OCI-LY1 (cell line): ENCODE data around the gene TRIM10.
A peak's percentile ranks its signal among the peaks of the same experiment; 100 is the strongest.

Source experiments
- H2AFZ ChIP-seq: fragments of 200-600 bp; sonication (generic), shearing (Covaris generic); 2 replicates; pipeline ENCODE4 v1.6.0; 2014; ENCODE audit warnings: antibody characterized with exemption, mild to moderate bottlenecking, low read length
- H3F3A ChIP-seq: fragments of 200-600 bp; sonication (generic), shearing (Covaris generic); 2 replicates; pipeline ENCODE4 v1.6.0; 2014; ENCODE audit warnings: mild to moderate bottlenecking, antibody characterized with exemption, low read length, moderate library complexity; ENCODE audit not compliant: insufficient read depth
- H3K27ac ChIP-seq: fragments of 200-600 bp; sonication (generic); 2 replicates; pipeline ENCODE4 v1.5.1; 2014; ENCODE audit warnings: low read length, mixed run types, mild to moderate bottlenecking, low read depth; ENCODE audit not compliant: poor library complexity, severe bottlenecking
- H3K27me3 ChIP-seq: fragments of 200-600 bp; sonication (generic); 2 replicates; pipeline ENCODE4 v1.6.0; 2014; ENCODE audit warnings: antibody characterized with exemption, mild to moderate bottlenecking, low read length, moderate library complexity; ENCODE audit not compliant: insufficient read depth
- H3K36me3 ChIP-seq: fragments of 200-600 bp; sonication (generic); 2 replicates; pipeline ENCODE4 v1.6.1; 2014; ENCODE audit warnings: mild to moderate bottlenecking, antibody characterized with exemption, low read length, moderate library complexity, mixed read lengths; ENCODE audit not compliant: insufficient read depth
- H3K4me1 ChIP-seq: fragments of 200-600 bp; sonication (generic); 2 replicates; pipeline ENCODE4 v1.5.1; 2014; ENCODE audit warnings: mild to moderate bottlenecking, low read length, moderate library complexity; ENCODE audit not compliant: insufficient read depth, severe bottlenecking
- H3K4me2 ChIP-seq: fragments of 200-600 bp; sonication (generic), shearing (Covaris generic); 2 replicates; pipeline ENCODE4 v1.6.1; 2014; ENCODE audit warnings: low read length
- H3K4me3 ChIP-seq: fragments of 200-600 bp; sonication (generic); 2 replicates; pipeline ENCODE4 v1.5.1; 2014; ENCODE audit warnings: low read length, low read depth, mild to moderate bottlenecking, mixed read lengths; ENCODE audit not compliant: poor library complexity, severe bottlenecking
- H3K79me2 ChIP-seq: fragments of 200-600 bp; shearing (Covaris generic); 2 replicates; pipeline ENCODE4 v1.6.1; 2016; ENCODE audit warnings: mixed run types, low read length, mixed read lengths; ENCODE audit not compliant: insufficient read depth
- H3K9ac ChIP-seq: fragments of 200-600 bp; sonication (generic), shearing (Covaris generic); 2 replicates; pipeline ENCODE4 v1.6.1; 2014; ENCODE audit warnings: mild to moderate bottlenecking, low read length, mixed read lengths
- H3K9me2 ChIP-seq: fragments of 200-600 bp; sonication (generic), shearing (Covaris generic); 2 replicates; pipeline ENCODE4 v1.6.1; 2014; ENCODE audit warnings: low read depth, mild to moderate bottlenecking, low read length, mixed read lengths
- H3K9me3 ChIP-seq: fragments of 200-600 bp; shearing (Covaris generic); 2 replicates; pipeline ENCODE4 v1.6.1; 2014; ENCODE audit warnings: low read length, mixed read lengths
- H4K20me1 ChIP-seq: fragments of 200-600 bp; sonication (generic), shearing (Covaris generic); 2 replicates; pipeline ENCODE4 v1.6.0; 2016; ENCODE audit warnings: mild to moderate bottlenecking, low read length; ENCODE audit not compliant: insufficient read depth
- EZH2 ChIP-seq: fragments of 200-600 bp; sonication (generic), shearing (Covaris generic); IDR thresholded peaks from 2 replicates; pipeline ENCODE4 v1.8.0; 2017; ENCODE audit warnings: borderline replicate concordance, mixed run types, mild to moderate bottlenecking, antibody characterized with exemption, low read length, moderate library complexity, mixed read lengths
- TF ChIP-seq, protein P1 (sequence below): fragments of 200-600 bp; sonication (generic), shearing (Covaris generic); IDR thresholded peaks from 2 replicates; pipeline ENCODE4 v1.5.1; 2017; ENCODE audit warnings: mild to moderate bottlenecking, antibody characterized with exemption, low read length, moderate library complexity, mixed read lengths

TRIM10 gene

DNA sequence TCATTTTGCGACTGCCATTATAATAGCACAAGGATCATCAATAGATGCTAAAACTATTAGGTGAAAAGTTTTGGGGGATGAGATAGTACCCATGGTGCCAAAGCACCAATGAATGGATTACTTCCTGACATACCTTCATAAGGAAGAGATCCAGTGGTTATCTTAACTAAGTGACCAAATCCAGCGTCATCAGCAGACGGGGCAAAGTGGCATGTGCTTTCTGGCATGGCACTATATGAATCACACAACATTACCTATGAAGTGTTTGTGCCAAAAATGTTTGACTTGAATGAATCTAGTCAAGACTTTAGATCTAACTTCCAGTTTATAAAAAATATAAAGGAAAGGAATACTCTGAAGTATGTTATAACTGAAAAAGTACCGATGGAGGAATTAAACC lies 41.4 kb upstream of the TRIM10 start:
- no peak overlapping the region for H3K9ac ChIP-seq
- no peaks in the 10 kb centered on the region for H3F3A ChIP-seq
- peaks cover 33% of the 10 kb centered on the region for H3K79me2 ChIP-seq
- H4K20me1 ChIP-seq: no peaks in the 10 kb centered on the region
- no peaks in the 10 kb centered on the region for H3K27me3 ChIP-seq
- H3K36me3 ChIP-seq: peaks cover 54% of the 10 kb centered on the region
- H3K4me1 ChIP-seq: peaks cover 43% of the 10 kb centered on the region
- TF ChIP-seq, protein P1, sequence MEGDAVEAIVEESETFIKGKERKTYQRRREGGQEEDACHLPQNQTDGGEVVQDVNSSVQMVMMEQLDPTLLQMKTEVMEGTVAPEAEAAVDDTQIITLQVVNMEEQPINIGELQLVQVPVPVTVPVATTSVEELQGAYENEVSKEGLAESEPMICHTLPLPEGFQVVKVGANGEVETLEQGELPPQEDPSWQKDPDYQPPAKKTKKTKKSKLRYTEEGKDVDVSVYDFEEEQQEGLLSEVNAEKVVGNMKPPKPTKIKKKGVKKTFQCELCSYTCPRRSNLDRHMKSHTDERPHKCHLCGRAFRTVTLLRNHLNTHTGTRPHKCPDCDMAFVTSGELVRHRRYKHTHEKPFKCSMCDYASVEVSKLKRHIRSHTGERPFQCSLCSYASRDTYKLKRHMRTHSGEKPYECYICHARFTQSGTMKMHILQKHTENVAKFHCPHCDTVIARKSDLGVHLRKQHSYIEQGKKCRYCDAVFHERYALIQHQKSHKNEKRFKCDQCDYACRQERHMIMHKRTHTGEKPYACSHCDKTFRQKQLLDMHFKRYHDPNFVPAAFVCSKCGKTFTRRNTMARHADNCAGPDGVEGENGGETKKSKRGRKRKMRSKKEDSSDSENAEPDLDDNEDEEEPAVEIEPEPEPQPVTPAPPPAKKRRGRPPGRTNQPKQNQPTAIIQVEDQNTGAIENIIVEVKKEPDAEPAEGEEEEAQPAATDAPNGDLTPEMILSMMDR: no peak
- TF ChIP-seq EZH2: no peak
- H3K9me3 ChIP-seq: no peaks in the 10 kb centered on the region
- no peak overlapping the region for H3K4me2 ChIP-seq
- H3K4me3 ChIP-seq: no peak overlapping the region
- H3K9me2 ChIP-seq: no peaks in the 10 kb centered on the region
- H3K27ac ChIP-seq: peak overlapping the region; percentile 29
- H2AFZ ChIP-seq: no peak overlapping the region

DNA sequence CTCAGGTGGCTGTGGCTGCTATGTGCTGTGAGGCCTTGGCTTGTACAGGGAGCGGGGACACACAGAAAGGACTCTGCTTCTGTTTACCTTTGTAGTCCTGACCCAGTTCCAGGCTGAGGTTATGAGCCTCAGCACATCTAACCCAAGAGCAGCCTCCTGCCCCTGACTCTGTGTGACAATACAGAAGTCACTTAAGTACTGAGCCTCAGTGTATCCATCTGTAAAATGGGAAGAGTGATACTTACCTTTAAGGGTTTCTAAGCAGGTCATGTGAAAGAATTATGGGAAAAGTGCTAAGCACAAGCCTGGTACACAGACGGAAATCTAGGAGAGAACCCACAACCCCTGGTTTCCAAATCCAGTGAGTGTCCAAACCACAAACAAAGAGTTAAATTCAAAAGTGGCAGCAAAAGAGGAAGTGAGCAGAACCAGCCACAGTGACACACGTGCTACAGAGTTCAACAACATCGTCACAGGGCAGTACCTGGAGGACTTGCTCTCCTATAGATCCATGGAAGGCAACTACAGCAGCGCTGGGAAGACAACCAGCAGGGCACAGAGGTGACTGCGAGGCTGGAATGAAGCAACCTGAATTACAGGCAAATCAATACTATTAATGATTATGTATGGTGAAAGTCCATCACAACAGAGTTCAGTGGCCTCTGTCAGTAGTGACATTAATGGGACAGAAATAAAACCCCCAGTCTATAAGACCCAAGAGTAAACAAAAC lies 39.7 kb upstream of the TRIM10 start:
- H3K36me3 ChIP-seq: peaks cover 71% of the 10 kb centered on the region
- H3K9me2 ChIP-seq: no peaks in the 10 kb centered on the region
- TF ChIP-seq, protein P1: no peak
- TF ChIP-seq EZH2: no peak
- H3K4me2 ChIP-seq: peak overlapping the region; percentile 40; the same call in 1 of the 2 replicates
- no peaks in the 10 kb centered on the region for H3K27me3 ChIP-seq
- no peak overlapping the region for H3K4me3 ChIP-seq
- H4K20me1 ChIP-seq: no peaks in the 10 kb centered on the region
- peak overlapping the region; percentile 61 for H3K27ac ChIP-seq
- peaks cover 18% of the 10 kb centered on the region for H3K79me2 ChIP-seq
- peak overlapping the region; percentile 6; the same call in 1 of the 2 replicates for H3K9ac ChIP-seq
- H3K4me1 ChIP-seq: peaks cover 28% of the 10 kb centered on the region
- H2AFZ ChIP-seq: no peak overlapping the region
- H3K9me3 ChIP-seq: no peaks in the 10 kb centered on the region
- no peaks in the 10 kb centered on the region for H3F3A ChIP-seq

DNA sequence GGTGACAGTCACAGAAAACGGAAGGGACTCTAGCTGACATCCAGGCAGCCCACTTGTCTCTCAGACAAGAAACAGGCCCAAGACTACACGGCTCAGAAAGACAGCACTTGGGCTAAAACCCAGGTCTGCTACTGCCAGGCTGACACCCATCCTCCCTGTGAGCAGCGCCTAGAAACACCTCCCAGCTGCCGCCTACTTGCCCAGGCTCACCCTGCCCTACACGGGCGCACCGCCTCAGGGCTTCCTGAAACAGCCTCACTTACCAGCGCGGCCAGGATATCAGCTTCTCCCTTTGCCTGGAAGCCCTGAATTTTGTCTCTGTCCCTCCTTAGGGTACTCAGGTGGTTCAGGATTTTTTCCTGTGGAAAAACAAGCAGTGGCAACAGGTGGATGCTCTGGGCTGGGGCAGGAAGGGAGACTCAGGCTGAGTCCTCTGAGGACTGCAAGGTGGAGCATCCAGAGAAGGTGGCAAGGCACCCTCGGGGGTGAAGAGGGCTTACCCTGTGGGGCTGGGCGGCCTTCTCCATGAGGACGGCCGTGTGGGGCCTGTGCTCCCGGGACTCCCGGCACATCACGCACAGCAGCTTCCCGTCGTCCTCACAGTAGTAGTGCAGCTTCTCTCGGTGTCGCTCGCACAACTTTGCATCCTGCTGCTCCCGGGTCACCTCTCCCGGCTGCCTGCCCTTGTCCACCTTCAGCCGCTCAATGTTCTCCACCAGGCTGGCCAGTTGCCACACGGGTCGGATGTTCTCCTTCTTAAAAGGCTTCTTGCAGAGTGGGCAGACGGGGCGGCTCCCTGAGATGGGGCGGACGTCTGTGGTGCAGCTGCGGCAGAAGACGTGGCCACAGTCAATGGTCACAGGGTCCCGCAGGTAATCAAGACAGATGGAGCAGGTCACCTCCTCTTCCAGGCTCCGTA lies 37.4 kb upstream of the TRIM10 start:
- peaks cover 83% of the 10 kb centered on the region for H3K36me3 ChIP-seq

More for the DNA sequence above, 37.4 kb upstream of the TRIM10 start:
- H3K27ac ChIP-seq: no peak overlapping the region
- no peaks in the 10 kb centered on the region for H3F3A ChIP-seq
- H3K9me2 ChIP-seq: no peaks in the 10 kb centered on the region
- no peaks in the 10 kb centered on the region for H3K9me3 ChIP-seq
- H4K20me1 ChIP-seq: no peaks in the 10 kb centered on the region
- no peak overlapping the region for H3K4me3 ChIP-seq
- H3K4me2 ChIP-seq: no peak overlapping the region
- TF ChIP-seq, protein P1: no peak
- no peak for TF ChIP-seq EZH2
- no peaks in the 10 kb centered on the region for H3K27me3 ChIP-seq
- H2AFZ ChIP-seq: no peak overlapping the region
- H3K9ac ChIP-seq: no peak overlapping the region
- H3K4me1 ChIP-seq: peaks cover 28% of the 10 kb centered on the region
- no peaks in the 10 kb centered on the region; the same call in 1 of the 2 replicates for H3K79me2 ChIP-seq
